ENCODE data around the gene DYNLT2B.

Gene DYNLT2B

DNA sequence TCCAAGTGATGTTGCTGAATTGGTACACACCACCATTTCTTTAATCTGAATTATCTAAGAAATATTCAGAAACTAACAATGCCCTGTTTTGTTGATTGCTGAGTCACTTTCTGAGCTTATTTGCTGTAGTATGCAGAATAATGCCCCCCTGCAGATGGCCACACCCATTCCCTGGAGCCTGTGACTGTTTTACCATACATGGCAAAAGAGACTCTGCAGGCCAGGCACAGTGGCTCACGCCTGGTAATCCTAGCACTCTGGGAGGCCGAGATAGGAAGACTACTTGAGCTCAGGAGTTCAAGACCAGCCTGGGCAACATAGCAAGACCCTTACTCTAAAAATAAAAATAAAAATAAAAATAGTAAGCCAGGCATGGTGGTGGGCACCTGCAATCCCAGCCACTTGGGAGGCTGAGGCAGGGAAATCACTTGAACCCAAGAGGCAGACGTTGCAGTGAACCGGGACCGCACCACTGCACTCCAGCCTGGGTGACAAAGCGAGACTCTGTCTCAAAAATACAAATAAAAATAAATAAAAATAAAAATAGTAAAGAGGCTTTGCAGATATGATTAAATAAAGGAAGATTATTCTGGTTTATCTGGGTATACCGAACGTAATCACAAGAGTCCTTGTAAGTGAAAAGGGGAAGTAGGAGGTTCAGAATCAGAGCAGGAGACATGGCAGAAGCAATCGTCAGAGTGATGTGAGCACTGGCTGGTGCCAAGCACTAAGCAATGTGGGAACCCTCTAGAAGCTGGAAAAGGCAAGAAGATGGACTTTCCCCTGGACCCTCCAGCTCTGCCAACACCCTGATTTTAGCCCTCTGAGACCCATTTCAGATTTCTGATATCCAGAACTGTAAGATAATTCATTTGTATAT is 49.5 kb downstream of the DYNLT2B start:
- peak; percentile 40; the same call in 2 of the 3 replicates for ATAC-seq
- TF ChIP-seq, protein P1, sequence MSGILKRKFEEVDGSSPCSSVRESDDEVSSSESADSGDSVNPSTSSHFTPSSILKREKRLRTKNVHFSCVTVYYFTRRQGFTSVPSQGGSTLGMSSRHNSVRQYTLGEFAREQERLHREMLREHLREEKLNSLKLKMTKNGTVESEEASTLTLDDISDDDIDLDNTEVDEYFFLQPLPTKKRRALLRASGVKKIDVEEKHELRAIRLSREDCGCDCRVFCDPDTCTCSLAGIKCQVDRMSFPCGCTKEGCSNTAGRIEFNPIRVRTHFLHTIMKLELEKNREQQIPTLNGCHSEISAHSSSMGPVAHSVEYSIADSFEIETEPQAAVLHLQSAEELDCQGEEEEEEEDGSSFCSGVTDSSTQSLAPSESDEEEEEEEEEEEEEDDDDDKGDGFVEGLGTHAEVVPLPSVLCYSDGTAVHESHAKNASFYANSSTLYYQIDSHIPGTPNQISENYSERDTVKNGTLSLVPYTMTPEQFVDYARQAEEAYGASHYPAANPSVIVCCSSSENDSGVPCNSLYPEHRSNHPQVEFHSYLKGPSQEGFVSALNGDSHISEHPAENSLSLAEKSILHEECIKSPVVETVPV (CRISPR knock-in tag; IDR thresholded peaks at IDR 0.05): no peak
- TF ChIP-seq OSR1 (CRISPR knock-in tag; IDR thresholded peaks at IDR 0.05): no peak
- TF ChIP-seq, protein P2, sequence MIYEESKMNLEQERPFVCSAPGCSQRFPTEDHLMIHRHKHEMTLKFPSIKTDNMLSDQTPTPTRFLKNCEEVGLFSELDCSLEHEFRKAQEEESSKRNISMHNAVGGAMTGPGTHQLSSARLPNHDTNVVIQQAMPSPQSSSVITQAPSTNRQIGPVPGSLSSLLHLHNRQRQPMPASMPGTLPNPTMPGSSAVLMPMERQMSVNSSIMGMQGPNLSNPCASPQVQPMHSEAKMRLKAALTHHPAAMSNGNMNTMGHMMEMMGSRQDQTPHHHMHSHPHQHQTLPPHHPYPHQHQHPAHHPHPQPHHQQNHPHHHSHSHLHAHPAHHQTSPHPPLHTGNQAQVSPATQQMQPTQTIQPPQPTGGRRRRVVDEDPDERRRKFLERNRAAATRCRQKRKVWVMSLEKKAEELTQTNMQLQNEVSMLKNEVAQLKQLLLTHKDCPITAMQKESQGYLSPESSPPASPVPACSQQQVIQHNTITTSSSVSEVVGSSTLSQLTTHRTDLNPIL (CRISPR knock-in tag; IDR thresholded peaks at IDR 0.05; ENCODE audit: low read depth): no peak
- TF ChIP-seq ZFP30 (CRISPR knock-in tag; IDR thresholded peaks at IDR 0.05): no peak
- TF ChIP-seq ISL1 (CRISPR knock-in tag; IDR thresholded peaks at IDR 0.05): no peak
- no peak for TF ChIP-seq BACH2 (CRISPR knock-in tag; IDR thresholded peaks at IDR 0.05; ENCODE audit: borderline replicate concordance)
- TF ChIP-seq RARB (CRISPR knock-in tag; IDR thresholded peaks at IDR 0.05): no peak
- no peak for TF ChIP-seq GLIS3 (CRISPR knock-in tag; IDR thresholded peaks at IDR 0.05)
- no peak for TF ChIP-seq TOX (CRISPR knock-in tag; IDR thresholded peaks at IDR 0.05; ENCODE audit: borderline replicate concordance)
- no peak for TF ChIP-seq SNAI2 (CRISPR knock-in tag; IDR thresholded peaks at IDR 0.05)
- TF ChIP-seq ZNF70 (CRISPR knock-in tag; IDR thresholded peaks at IDR 0.05): no peak
- no peak for TF ChIP-seq ESRRG (CRISPR knock-in tag; IDR thresholded peaks at IDR 0.05)
- no peak for TF ChIP-seq ARNTL (CRISPR knock-in tag; IDR thresholded peaks at IDR 0.05; ENCODE audit: borderline replicate concordance, low read depth)
- no peak for TF ChIP-seq POU6F1 (CRISPR knock-in tag; IDR thresholded peaks at IDR 0.05; ENCODE audit: borderline replicate concordance, low read depth)

- no peak for ATAC-seq
- TF ChIP-seq ARNTL (CRISPR knock-in tag; IDR thresholded peaks at IDR 0.05; ENCODE audit: borderline replicate concordance, low read depth) (no peak), ZFP3 (CRISPR knock-in tag; IDR thresholded peaks at IDR 0.05) (no peak), ESRRG (CRISPR knock-in tag; IDR thresholded peaks at IDR 0.05) (no peak), ZNF70 (CRISPR knock-in tag; IDR thresholded peaks at IDR 0.05) (no peak), ZNF565 (CRISPR knock-in tag; conservative IDR thresholded peaks at IDR 0.05; ENCODE audit: low read depth) (no peak), CSDC2 (CRISPR knock-in tag; IDR thresholded peaks at IDR 0.05) (no peak), GLIS3 (CRISPR knock-in tag; IDR thresholded peaks at IDR 0.05) (no peak), ISL1 (CRISPR knock-in tag; IDR thresholded peaks at IDR 0.05) (no peak)
- TF ChIP-seq, protein P2 (CRISPR knock-in tag; IDR thresholded peaks at IDR 0.05; ENCODE audit: low read depth): no peak
- TF ChIP-seq, protein P3, sequence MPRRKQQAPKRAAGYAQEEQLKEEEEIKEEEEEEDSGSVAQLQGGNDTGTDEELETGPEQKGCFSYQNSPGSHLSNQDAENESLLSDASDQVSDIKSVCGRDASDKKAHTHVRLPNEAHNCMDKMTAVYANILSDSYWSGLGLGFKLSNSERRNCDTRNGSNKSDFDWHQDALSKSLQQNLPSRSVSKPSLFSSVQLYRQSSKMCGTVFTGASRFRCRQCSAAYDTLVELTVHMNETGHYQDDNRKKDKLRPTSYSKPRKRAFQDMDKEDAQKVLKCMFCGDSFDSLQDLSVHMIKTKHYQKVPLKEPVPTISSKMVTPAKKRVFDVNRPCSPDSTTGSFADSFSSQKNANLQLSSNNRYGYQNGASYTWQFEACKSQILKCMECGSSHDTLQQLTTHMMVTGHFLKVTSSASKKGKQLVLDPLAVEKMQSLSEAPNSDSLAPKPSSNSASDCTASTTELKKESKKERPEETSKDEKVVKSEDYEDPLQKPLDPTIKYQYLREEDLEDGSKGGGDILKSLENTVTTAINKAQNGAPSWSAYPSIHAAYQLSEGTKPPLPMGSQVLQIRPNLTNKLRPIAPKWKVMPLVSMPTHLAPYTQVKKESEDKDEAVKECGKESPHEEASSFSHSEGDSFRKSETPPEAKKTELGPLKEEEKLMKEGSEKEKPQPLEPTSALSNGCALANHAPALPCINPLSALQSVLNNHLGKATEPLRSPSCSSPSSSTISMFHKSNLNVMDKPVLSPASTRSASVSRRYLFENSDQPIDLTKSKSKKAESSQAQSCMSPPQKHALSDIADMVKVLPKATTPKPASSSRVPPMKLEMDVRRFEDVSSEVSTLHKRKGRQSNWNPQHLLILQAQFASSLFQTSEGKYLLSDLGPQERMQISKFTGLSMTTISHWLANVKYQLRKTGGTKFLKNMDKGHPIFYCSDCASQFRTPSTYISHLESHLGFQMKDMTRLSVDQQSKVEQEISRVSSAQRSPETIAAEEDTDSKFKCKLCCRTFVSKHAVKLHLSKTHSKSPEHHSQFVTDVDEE (CRISPR knock-in tag; IDR thresholded peaks at IDR 0.05): no peak
These were observed 54.2 kb downstream of the DYNLT2B start for GRCh38 chr3:196263819-196264218.

- TF ChIP-seq ZNF8 (CRISPR knock-in tag; IDR thresholded peaks at IDR 0.05) (peak; percentile 78), PPARA (CRISPR knock-in tag; IDR thresholded peaks at IDR 0.05; ENCODE audit: borderline replicate concordance) (no peak)
- ATAC-seq: no peak
These were observed 57.3 kb downstream of the DYNLT2B start for GRCh38 chr3:196260784-196261183.

Measured in SK-N-SH treated with all-trans-retinoic acid at 6 μM for 48 hours (cell line).